OCI-LY1 (cell line): ENCODE measurements around the gene ATP7B.

Experiments
- EZH2 ChIP-seq: fragments of 200-600 bp; sonication (generic), shearing (Covaris generic); IDR thresholded peaks from 2 replicates; pipeline ENCODE4 v1.8.0; 2017; ENCODE audit warnings: borderline replicate concordance, mixed run types, mild to moderate bottlenecking, antibody characterized with exemption, low read length, moderate library complexity, mixed read lengths
- TF ChIP-seq, protein P1 (sequence below): fragments of 200-600 bp; sonication (generic), shearing (Covaris generic); IDR thresholded peaks from 2 replicates; pipeline ENCODE4 v1.5.1; 2017; ENCODE audit warnings: mild to moderate bottlenecking, antibody characterized with exemption, low read length, moderate library complexity, mixed read lengths

- TF ChIP-seq, protein P1, sequence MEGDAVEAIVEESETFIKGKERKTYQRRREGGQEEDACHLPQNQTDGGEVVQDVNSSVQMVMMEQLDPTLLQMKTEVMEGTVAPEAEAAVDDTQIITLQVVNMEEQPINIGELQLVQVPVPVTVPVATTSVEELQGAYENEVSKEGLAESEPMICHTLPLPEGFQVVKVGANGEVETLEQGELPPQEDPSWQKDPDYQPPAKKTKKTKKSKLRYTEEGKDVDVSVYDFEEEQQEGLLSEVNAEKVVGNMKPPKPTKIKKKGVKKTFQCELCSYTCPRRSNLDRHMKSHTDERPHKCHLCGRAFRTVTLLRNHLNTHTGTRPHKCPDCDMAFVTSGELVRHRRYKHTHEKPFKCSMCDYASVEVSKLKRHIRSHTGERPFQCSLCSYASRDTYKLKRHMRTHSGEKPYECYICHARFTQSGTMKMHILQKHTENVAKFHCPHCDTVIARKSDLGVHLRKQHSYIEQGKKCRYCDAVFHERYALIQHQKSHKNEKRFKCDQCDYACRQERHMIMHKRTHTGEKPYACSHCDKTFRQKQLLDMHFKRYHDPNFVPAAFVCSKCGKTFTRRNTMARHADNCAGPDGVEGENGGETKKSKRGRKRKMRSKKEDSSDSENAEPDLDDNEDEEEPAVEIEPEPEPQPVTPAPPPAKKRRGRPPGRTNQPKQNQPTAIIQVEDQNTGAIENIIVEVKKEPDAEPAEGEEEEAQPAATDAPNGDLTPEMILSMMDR = no peak
- TF ChIP-seq EZH2 = no peak
Observed at GRCh38 chr13:51974482-51974881, 36.8 kb downstream of the ATP7B start.
